HEK293 (cell line): ENCODE results near the gene PRR5.
A peak's percentile ranks its signal among the peaks of the same experiment; 100 is the strongest.

ENCODE experiments used
- BCL11B ChIP-seq: fragments of 450-650 bp; formaldehyde crosslinking; IDR thresholded peaks from 2 replicates; pipeline ENCODE4 v1.5.1; 2016; ENCODE audit warnings: low read depth, missing biosample characterization, missing genetic modification characterization
- EGR2 ChIP-seq: fragments of 450-650 bp; formaldehyde crosslinking; IDR thresholded peaks from 2 replicates; pipeline ENCODE4 v1.5.1; 2016; ENCODE audit warnings: low read depth, missing biosample characterization, missing genetic modification characterization
- GLI4 ChIP-seq: fragments of 450-650 bp; formaldehyde crosslinking; IDR thresholded peaks from 2 replicates; pipeline ENCODE4 v1.5.1; 2016; ENCODE audit warnings: missing biosample characterization, missing genetic modification characterization
- INSM2 ChIP-seq: fragments of 450-650 bp; formaldehyde crosslinking; IDR thresholded peaks from 2 replicates; pipeline ENCODE4 v1.5.1; 2016; ENCODE audit warnings: missing biosample characterization, missing genetic modification characterization
- OSR2 ChIP-seq: fragments of 450-650 bp; formaldehyde crosslinking; IDR thresholded peaks from 2 replicates; pipeline ENCODE4 v1.5.1; 2016; ENCODE audit warnings: missing biosample characterization, missing genetic modification characterization
- PRDM6 ChIP-seq: fragments of 450-650 bp; formaldehyde crosslinking; IDR thresholded peaks from 2 replicates; pipeline ENCODE4 v1.5.1; 2017; ENCODE audit warnings: missing biosample characterization, missing genetic modification characterization
- ZBTB10 ChIP-seq: fragments of 450-650 bp; formaldehyde crosslinking; IDR thresholded peaks from 2 replicates; pipeline ENCODE4 v1.5.1; 2016; ENCODE audit warnings: missing biosample characterization, missing genetic modification characterization
- ZBTB17 ChIP-seq: fragments of 450-650 bp; formaldehyde crosslinking; IDR thresholded peaks from 2 replicates; pipeline ENCODE4 v1.5.1; 2016; ENCODE audit warnings: missing biosample characterization, missing genetic modification characterization
- ZBTB49 ChIP-seq: fragments of 450-650 bp; formaldehyde crosslinking; IDR thresholded peaks from 2 replicates; pipeline ENCODE4 v1.5.1; 2016; ENCODE audit warnings: missing biosample characterization, missing genetic modification characterization, low read depth
- ZEB2 ChIP-seq: fragments of 450-650 bp; formaldehyde crosslinking; IDR thresholded peaks from 2 replicates; pipeline ENCODE4 v1.5.1; 2016; ENCODE audit warnings: missing biosample characterization, missing genetic modification characterization
- ZNF10 ChIP-seq: fragments of 450-650 bp; formaldehyde crosslinking; IDR thresholded peaks from 2 replicates; pipeline ENCODE4 v1.5.1; 2017; ENCODE audit warnings: missing biosample characterization, missing genetic modification characterization
- ZNF121 ChIP-seq: fragments of 450-650 bp; formaldehyde crosslinking; IDR thresholded peaks from 2 replicates; pipeline ENCODE4 v1.5.1; 2016; ENCODE audit warnings: missing biosample characterization, missing genetic modification characterization
- ZNF174 ChIP-seq: fragments of 450-650 bp; formaldehyde crosslinking; IDR thresholded peaks from 2 replicates; pipeline ENCODE4 v1.5.0; 2017; ENCODE audit warnings: missing biosample characterization, mild to moderate bottlenecking, missing genetic modification characterization
- ZNF18 ChIP-seq: fragments of 450-650 bp; formaldehyde crosslinking; IDR thresholded peaks from 2 replicates; pipeline ENCODE4 v1.5.1; 2016; ENCODE audit warnings: missing biosample characterization, missing genetic modification characterization
- ZNF2 ChIP-seq: fragments of 450-650 bp; formaldehyde crosslinking; IDR thresholded peaks from 2 replicates; pipeline ENCODE4 v1.5.1; 2016; ENCODE audit warnings: missing biosample characterization, missing genetic modification characterization
- ZNF223 ChIP-seq: fragments of 450-650 bp; formaldehyde crosslinking; IDR thresholded peaks from 2 replicates; pipeline ENCODE4 v1.5.1; 2016; ENCODE audit warnings: missing biosample characterization, missing genetic modification characterization
- ZNF302 ChIP-seq: fragments of 450-650 bp; formaldehyde crosslinking; IDR thresholded peaks from 2 replicates; pipeline ENCODE4 v1.5.1; 2016; ENCODE audit warnings: missing biosample characterization, missing genetic modification characterization, low read depth
- ZNF362 ChIP-seq: fragments of 450-650 bp; formaldehyde crosslinking; IDR thresholded peaks from 2 replicates; pipeline ENCODE4 v1.5.1; 2016; ENCODE audit warnings: missing biosample characterization, missing genetic modification characterization
- ZNF423 ChIP-seq: fragments of 450-650 bp; formaldehyde crosslinking; IDR thresholded peaks from 2 replicates; pipeline ENCODE4 v1.5.1; 2016; ENCODE audit warnings: missing biosample characterization, missing genetic modification characterization
- ZNF426 ChIP-seq: fragments of 450-650 bp; formaldehyde crosslinking; IDR thresholded peaks from 2 replicates; pipeline ENCODE4 v1.5.1; 2017; ENCODE audit warnings: missing biosample characterization, missing genetic modification characterization, mild to moderate bottlenecking, inconsistent platforms, moderate library complexity
- ZNF510 ChIP-seq: fragments of 450-650 bp; formaldehyde crosslinking; IDR thresholded peaks from 2 replicates; pipeline ENCODE4 v1.5.1; 2018; ENCODE audit warnings: mild to moderate bottlenecking, missing genetic modification characterization, missing biosample characterization; ENCODE audit not compliant: insufficient replicate concordance
- ZNF626 ChIP-seq: fragments of 450-650 bp; sonication (Bioruptor Pico); formaldehyde crosslinking; IDR thresholded peaks from 2 replicates; pipeline ENCODE4 v1.5.1; 2018; ENCODE audit warnings: missing biosample characterization, missing genetic modification characterization, inconsistent platforms
- ZNF645 ChIP-seq: fragments of 450-650 bp; formaldehyde crosslinking; IDR thresholded peaks from 2 replicates; pipeline ENCODE4; 2016; ENCODE audit warnings: missing biosample characterization, missing genetic modification characterization
- ZNF654 ChIP-seq: fragments of 450-650 bp; formaldehyde crosslinking; IDR thresholded peaks from 2 replicates; pipeline ENCODE4 v1.5.1; 2016; ENCODE audit warnings: low read depth, missing biosample characterization, missing genetic modification characterization
- ZNF658 ChIP-seq: fragments of 450-650 bp; formaldehyde crosslinking; IDR thresholded peaks from 2 replicates; pipeline ENCODE4; 2016; ENCODE audit warnings: missing biosample characterization, missing genetic modification characterization
- ZNF701 ChIP-seq: fragments of 450-650 bp; formaldehyde crosslinking; IDR thresholded peaks from 2 replicates; pipeline ENCODE4 v1.5.1; 2016; ENCODE audit warnings: missing biosample characterization, missing genetic modification characterization
- ZSCAN30 ChIP-seq: fragments of 450-650 bp; IDR thresholded peaks from 2 replicates; pipeline ENCODE4 v1.5.1; 2018; ENCODE audit warnings: missing biosample characterization, mild to moderate bottlenecking, missing genetic modification characterization, moderate library complexity

The PRR5 gene

GRCh38 chr22:44685384-44686056 lies 16.5 kb upstream of the PRR5 start (continued):
- no peak for TF ChIP-seq ZBTB49 (tag by site-specific recombination)
- no peak for TF ChIP-seq PRDM6
- no peak for TF ChIP-seq ZEB2 (tag by site-specific recombination)
- TF ChIP-seq ZNF302 (tag by site-specific recombination), result no peak
- no peak for TF ChIP-seq INSM2 (tag by site-specific recombination)
- TF ChIP-seq ZNF223 (tag by site-specific recombination), result no peak
- TF ChIP-seq ZNF2 (tag by site-specific recombination), result no peak
- no peak for TF ChIP-seq ZNF10 (tag by site-specific recombination)
- TF ChIP-seq OSR2, result no peak
- TF ChIP-seq ZNF654 (tag by site-specific recombination), result peak; percentile 35
- TF ChIP-seq ZNF658 (tag by site-specific recombination), result no peak
- TF ChIP-seq ZNF18, result no peak
- TF ChIP-seq ZNF121, result no peak
- TF ChIP-seq GLI4 (tag by site-specific recombination), result no peak
- no peak for TF ChIP-seq ZNF645 (tag by site-specific recombination)
- TF ChIP-seq ZBTB10 (tag by site-specific recombination), result no peak
- TF ChIP-seq ZNF701, result no peak
- no peak for TF ChIP-seq ZNF174 (tag by site-specific recombination)
- no peak for TF ChIP-seq ZSCAN30 (tag by site-specific recombination)
- no peak for TF ChIP-seq ZNF626
- TF ChIP-seq ZNF423, result no peak
- TF ChIP-seq ZNF362 (tag by site-specific recombination), result no peak
- peak; percentile 67 for TF ChIP-seq EGR2 (tag by site-specific recombination)
- TF ChIP-seq ZNF510 (tag by site-specific recombination), result no peak
- TF ChIP-seq ZBTB17 (tag by site-specific recombination), result no peak
- no peak for TF ChIP-seq ZNF426 (tag by site-specific recombination)
- TF ChIP-seq BCL11B (tag by site-specific recombination), result no peak; the same call in 1 of the 2 replicates
